ENCODE data around the gene ADSS1.

ADSS1 gene

DNA sequence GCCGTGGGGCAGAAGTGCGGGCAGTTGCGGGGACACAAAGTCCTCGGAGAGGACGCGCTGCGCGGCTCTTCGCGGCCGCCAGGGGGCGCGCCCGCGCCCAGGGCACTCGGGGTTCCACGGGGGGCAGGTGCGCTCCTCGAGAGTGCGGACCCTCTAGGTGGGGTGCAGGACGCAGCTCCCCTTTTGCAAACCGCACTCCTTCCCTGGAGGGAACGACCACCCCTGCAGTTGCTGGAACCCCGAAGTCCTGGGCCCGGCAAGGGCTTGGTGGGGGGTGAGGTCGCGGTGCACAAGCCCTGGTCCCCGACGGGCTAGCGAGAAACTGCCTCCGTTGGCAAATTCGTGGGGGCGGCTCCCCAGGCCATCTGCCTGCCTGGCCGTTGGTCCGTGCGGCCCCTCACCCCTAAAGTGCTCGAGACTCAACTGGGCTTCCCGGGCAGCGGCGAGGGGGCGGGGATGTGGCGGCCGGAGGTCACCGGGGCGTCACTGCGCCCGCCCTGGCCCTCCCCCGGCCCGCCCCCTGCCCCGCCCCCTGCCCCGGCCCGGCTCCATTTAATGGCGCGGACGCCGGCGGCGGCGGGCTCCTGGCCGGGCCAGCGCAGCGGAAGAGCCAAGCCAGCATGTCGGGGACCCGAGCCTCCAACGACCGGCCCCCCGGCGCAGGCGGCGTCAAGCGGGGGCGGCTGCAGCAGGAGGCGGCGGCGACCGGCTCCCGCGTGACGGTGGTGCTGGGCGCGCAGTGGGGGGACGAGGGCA is at the start of gene ADSS1:
Gene ADSS1, plus strand, starts transcription at position 579 of the 756 bp plus-strand sequence. Its CDS starts 42 bp downstream, at position 621.
- DNase-seq, result peak; percentile 83

DNA sequence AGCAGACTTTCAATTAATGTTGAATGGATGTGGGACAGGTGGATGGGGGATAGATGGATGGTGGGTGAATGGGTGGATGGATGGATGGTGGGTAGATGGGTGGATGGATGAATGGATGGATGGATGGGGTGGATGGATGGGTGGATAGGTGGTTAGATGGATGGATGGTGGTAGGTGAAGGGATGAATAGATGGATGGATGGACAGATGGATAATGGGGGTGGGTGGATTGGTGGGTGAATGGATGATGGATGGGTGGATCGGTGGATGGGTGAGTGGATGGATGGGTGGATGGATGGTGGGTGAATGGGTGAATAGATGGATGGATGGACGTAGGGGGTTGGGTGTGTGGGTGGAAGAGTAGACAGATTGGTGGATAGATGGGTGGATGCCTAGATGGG is 48.6 kb upstream of the ADSS1 start:
- DNase-seq, result no peak

DNA sequence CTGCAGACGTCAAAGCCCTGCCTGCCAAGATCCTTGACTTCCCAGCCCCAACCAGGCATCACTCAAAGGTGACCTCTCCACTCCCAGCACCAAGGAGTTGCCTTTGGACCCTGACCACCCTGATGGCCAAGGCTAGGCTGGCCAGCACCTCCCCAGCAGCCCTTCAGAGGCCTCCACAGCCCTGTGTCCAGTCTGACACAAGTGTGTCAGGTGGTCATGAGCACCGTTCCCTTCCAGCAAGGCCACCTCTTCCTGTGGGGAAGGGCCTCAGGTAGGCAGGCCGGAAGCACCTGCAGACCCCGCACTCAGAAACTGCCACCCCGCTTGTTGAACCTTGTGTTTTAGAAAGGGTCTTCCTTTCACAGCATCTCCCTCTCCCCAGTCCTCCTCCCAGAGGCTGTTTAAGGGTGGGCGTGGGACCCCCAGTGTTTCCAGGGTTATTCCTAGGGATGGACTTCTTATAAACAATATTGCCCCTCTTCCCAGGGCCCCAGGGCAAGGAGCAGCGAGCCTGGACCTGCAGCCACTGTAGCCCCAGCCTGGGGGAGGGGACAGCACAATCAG is 47.8 kb upstream of the ADSS1 start:
- no peak for DNase-seq

DNA sequence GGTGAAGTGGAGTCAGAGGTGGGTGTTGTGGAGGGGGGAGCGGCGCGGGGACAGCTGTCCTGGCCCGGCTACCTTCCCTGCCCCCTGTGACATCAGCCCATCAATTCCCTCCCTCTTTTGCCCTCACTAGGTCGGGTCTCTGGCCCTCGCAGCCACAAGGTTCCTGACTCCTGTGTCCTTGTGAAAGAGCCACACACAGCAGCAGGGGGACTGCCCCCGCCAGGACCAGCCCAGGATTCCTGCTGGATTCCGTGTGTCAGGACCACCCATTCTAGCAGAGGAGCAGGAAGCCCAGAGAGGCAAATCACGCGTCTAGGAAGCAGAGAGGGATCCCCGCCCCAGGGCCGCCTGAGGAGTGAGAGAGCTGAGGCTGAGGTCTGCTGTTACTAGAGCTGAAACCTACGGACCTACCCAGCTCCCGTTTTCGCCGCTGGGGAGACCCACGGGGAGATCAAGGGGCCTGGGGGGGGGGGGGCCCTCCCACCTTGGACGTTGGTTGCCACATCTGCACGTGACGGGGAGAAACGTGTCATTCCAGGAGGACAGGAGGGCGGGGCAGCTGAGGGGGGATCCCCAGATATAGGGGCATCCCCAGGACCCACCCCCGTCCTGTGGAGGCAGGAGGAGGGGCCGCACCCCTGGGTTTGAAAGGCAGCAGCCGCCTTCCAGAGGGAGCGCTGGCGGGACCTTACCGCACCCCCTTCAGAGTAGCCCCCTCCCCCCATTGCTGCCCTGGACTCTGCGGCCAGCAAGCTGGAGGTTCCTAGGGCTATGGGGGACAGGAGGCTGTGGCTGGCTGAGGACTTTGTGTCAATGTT is 47.1 kb upstream of the ADSS1 start:
- DNase-seq, result peak; percentile 57

DNA sequence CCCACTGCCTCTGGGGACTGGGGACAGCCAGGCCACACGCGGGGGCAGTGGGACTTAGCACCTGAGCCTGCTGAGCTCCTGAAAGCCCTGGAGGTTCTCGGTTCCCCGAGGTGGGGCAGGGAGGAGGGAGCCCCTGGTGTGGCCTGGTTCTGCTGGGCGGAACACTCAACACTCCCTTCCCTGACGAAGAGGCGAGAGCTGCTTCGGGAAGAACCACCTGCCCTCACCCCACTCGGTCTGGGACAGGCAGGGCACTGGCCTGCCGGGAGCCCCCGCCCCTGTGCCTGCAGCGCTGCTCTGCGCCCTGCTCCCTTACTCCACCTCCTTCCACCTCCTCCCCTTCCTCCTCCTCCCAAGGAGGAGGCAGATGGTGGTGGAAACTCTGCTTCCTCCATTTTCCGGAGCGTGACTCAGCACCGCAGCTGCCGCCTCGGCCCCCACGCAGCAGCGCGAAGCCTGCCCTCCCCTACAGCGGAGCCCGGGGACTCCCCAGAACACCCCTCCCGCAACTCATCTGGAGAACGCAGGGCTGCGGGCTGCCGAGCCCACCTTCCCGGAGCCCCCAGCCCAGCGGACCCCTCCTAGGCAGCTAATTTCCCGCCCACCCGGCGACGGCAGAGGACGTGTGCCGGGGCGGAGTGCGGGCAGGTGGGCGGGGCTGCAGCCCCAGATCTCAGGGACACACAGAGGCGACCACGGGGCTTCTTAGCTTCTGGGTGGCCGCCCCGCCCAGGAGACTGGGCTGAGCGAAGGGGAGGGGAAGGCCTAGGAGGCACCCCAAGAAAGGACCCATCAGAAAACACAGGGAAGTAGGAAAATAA is 46.3 kb upstream of the ADSS1 start:
- DNase-seq, result peak; percentile 88

DNA sequence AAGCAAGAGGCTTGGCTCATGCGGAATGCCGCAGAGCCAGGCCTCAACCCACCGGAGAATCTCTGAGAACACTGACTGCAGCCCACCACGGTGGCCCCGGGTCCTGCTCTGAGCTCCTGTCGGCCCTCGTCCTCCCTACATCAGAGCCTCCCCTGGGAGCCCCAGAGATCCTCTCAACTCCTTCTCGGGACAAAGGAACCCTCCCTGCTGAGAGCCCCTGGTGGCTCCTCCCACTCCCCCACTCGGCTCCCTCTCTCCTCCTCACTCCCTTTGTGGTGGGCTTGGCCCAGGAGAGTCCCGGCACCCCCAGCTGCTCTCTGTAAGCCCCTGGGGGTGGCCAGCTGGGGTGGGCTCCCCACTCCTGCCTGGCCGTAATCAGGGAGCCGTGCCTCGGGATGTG is 45.7 kb upstream of the ADSS1 start:
- DNase-seq, result peak; percentile 71

DNA sequence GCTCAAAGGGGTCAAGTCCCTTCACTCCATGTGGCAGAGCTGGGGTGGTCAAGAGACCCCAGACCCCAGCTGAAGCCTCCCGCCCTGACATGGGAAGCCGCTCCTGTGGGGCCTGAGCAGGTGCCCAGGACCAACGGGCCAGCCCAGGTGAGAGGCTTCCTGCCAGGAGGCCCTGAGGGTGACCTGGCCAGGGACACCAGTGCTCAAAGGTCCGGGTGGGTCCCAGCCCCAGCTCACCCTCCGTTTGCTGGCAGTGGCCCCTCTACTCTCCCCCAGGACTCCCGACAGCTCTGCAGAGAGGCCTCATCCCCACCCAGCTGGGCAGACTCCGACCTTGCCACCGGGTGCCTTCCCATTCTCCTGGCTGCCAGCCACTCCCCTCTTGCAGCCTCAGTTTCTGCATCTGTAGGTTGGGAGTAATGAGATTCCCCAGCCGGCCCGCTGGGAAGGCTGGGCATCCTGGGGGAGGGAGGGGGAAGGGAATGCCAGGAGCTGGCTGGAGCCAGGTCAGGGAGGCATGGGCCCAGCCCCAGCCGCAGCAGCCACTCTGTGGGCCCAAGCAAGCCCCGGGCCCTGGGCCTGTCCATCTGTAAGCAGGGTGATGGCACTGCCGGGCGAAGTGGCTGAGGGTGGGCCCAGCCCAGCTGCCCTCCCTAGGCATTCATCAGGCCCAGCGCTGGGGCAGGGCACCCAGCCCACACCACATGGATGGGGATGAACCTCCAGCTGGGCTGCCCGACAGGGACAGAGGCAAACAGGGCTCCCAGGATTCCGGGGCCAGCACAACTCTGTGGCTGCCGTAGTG is 44.9 kb upstream of the ADSS1 start:
- DNase-seq, result peak; percentile 27

DNA sequence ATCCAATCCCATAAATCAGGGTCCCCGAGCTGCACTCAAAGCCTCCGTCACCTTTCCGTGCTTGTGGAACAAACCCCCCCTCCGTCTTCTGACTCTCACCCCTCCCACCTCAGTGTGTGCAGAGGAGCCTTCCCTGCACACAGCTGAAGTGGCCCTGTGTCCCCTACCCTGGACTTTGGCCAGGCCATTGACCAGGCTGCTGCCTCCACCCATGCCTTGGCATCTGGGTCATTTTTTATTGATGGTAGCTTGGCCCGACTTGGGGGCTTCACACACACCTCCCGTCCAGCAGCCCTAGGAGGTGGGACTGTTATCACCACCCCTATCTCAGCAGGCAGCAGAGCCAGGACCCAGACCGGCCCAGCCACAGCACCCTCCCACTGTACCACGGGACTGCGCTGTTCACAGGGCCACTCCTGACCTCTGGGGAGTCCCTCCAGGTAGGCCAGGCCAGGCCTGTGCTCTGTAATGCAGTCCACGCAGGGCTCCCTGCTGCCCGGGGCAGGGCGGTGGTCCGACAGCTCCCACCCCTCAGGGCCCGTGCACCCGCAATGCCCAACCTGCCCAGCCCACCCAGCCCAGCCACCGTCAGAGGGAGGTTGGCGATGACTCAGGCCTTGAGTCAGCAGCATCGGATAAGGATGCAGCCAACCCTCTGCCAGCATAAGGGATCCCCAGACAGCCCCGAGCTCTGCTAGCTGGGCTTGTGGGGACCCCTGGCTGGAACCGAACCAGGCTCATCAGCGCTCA is 43.8 kb upstream of the ADSS1 start:
- peak; percentile 50 for DNase-seq

DNA sequence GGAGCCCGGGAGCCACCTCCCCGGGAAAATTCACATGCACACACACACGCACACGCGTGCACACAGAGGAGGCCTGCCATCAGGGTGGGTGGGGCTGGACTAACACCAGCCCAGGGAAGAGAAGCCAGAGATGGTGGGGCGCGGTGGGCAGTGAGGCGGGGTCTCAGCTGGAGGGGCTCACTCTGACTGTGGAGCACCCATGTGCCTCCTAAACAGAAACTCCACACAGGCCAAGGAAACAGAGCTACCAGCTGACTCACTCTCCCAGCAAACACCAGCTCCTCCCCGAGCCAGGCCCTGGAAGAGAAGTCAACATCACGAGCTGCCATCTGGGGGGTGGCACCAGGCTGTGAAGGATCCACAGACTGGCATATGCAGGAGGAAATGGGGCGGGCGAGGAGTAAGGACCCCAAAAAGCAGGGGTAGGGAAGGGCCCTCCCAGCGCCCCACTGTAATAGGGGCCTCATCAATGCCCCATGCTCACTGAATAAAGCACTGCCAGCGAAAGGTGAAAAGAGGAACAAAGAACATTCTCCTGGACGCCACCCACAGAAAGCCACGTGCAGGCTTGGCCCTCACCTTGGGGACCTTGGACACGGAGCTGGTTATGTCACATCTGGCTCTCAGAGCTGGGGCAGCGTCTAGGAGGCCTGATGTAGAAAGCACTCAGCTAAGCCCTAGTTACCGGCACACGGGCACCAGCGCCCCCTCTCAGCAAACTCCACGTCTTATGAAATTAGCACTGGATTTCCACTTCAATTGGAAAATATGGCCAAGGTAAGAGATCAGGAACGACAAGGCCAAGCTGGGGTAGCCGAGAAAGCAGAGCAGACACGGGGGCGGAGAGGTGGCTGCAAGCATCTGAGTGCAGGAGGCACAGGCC is 43.0 kb upstream of the ADSS1 start:
- DNase-seq, result peak; percentile 59

DNA sequence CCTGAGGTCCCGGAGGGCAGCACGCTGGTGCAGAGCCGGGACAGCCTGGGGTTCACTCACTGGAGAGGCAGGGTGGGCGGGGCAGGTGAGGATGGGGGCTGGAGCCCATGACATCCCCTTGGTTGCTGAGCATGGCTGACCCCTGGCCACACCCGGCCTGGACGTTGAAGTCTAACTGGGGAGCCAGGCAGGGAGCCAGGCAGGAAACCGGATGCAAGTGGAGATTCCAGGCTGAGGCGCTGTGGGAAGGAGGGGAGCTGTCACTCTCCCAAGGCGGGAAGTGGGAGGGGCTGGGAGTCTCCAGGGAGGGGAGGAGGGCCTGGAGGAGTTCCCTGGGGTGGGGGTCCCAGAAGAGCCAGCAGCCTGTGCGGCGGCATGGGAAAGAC is 42.3 kb upstream of the ADSS1 start:
- peak; percentile 94 for DNase-seq

DNA sequence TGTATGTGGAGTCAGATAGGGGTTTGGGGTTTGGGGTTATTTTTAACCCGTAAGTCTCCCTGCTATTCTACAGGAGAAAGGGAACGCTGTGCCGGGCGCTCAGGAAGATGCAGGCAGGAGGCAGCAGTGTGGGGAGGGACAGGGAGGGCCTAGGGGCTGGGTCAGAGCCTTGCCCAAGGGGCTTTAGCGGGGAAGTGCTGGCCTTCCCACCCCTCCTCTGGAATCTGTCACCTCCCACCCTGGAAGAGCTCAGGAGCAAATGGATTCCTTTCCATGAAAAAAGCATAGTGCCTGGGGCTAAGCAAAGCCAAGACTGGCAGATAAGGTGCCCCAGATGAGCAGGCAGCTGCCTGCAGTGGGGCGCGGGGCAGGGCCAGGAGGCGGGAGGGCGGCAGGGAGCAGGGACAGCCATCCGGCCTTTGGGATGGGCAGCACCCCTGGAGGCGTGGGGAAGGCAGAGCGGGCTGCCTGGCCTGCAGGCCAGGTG is 41.9 kb upstream of the ADSS1 start:
- no peak for DNase-seq

DNA sequence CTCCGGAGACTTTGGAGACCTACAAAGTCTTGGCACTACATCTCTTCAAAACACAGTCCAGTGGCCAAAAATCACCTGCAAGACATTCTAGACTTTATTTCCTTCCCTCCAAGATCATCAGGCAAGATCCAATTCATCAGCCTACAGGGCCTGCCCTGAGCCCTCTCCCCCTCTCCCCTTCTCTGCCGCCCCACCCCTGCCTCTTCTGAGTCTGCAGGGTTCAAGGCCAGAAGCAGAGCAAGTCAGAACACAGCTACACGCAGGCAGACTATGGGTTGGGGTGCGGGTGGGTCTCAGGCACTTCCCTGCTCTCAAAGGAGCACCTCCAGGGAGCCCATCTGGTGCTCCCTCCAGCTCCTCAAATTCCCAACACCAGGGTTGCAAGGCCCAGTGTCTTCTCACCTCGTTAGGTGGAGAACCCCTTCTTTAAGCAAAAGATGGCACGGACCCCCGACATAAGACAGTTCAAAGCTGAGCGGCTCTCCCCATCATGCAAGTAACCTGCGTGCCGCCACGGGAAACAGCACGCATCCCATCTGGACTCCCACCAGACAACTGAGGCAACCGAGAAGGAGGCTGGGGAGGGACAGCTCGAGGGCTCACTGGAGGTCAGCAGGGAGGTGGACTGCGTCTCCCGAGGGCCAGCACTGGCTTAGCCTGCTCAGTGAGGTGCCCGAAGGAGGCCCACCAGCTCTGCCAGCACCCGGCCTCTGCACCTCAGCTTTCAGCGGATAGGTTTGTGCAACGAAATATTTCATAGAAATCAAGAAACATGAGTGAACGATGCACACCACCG is 40.2 kb upstream of the ADSS1 start:
- DNase-seq, result peak; percentile 19

DNA sequence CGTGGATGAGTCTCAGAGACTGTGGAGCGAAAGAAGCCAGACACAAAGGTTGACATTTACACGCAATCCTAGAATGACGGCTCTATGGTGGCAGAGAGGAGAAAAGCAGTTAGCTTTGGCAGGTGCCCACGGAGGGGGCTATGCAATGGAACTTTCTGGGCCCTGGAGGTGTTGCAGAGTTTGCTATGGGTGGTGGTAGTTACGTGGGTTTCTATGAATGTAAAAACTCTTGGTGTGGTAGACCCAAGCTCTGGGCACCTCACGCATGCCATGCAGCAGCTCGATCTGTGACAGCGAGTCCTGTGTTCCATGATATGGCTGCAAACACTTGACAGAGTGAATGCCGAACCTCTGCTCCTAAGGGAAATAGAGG is 39.6 kb upstream of the ADSS1 start:
- no peak for DNase-seq

DNA sequence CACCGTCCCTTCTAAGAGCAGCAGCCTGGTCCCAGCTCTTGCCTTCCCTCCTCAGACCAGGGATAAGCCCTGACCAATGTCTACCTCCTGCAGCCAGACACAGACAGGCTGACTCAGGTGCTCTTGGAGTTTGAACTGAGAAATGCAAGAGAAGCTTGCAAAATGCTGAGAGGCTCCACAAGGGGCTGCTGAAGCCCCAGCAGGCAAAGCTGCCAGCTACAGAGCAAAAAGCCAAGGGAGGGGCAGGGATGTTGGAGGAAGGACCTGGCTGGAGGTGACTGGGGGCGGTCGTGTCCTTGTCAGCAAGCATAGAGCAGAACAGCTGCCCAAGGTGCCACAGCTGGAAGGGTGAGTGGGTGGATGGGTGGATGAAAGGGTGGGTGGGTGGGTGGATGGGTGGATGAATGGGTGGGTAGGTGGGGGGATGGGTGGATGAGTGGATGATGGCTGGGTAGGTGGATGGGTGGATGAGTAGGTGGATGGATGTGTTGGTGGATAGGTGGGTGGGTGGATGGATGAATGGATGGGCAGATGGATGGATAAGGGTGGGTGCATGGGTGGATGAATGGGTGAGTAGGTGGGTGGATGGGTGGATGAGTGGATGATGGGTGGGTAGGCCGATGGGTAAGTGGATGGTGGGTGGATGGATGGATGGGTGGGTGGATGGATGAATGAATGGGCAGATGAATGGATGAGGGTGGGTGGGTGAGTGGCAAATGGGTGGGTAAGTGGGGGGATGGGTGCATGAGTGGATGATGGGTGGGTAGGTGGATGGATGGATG is 38.6 kb upstream of the ADSS1 start:
- no peak for DNase-seq

DNA sequence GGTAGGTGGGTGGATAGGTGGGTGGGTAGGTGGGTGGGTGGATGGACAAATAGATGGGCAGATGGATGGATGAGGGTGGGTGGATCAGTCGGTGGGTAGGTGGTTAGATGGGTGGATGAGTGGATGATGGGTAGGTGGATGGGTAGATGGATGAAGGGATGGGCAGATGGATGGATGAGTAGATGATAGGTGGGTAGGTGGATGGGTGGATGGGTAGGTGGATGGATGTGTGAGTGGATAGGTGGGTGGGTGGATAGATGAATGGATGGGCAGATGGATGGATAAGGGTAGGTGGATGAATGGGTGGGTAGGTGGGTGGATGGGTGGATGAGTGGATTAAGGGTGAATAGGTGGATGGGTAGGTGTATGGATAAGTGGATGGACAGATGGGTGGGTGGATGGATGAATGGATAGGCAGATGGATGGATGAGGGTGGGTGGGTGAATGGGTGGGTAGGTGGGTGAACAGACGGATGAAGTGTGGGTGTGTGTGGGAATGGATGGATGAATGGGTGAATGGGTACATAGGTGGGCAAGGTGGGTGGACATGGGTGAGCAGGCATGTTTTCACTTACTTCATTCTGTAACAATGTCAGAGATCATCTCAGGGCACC is 37.9 kb upstream of the ADSS1 start:
- no peak for DNase-seq

DNA sequence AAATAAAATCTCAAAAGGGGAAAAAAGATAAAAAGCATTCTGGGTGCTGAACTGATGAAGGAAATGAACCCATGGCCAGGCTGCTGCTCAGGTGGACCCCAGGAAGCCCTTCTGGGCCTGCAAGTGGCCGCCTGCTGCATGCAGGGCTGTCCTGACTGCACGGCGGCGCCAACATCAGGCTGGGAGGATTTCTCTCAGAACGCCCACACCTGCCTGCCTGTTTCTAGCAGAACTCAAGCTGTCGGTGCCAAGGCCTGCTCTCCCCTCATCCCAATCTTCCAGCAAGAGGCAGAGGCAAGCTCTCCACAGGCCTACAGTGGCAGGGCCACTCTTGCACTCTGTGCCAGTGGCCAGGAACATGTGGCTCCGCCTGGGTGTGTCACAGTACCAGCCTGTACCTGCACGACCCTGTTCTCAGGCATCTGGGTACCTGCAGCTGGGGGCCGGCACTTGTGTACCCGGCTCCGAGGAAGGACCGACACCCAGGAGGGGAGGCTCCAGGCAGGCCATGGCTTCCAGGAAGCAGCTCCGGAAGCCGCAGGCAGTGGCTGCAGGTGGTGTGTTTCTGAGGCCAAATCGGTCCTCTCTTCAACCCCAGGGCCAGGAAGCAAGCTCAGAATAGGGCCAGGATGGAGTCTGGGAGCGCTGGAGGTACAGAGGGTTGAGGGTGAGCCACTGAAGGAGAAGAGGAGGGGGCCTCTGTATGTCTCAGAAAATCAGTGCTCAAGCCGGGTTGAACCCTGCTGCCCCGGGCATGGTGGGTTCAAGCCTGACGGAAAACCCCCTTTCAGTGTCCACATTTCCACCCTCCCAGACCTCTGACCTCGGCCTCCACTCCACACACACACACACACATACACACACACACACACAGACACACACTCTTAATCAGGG is 37.2 kb upstream of the ADSS1 start:
- DNase-seq, result peak; percentile 48

Measured in femur (tissue), 1 donor.